GM21528 (cell line): Measurements from ENCODE around the gene MAD1L1.

Experiments
- ATAC-seq: cut with Tn5 transposase; IDR thresholded peaks from one replicate; pipeline ENCODE4 v1.9.1; 2021; ENCODE audit warnings: mild to moderate bottlenecking, moderate library complexity; ENCODE audit not compliant: unreplicated experiment, low FRiP score

MAD1L1 gene

DNA sequence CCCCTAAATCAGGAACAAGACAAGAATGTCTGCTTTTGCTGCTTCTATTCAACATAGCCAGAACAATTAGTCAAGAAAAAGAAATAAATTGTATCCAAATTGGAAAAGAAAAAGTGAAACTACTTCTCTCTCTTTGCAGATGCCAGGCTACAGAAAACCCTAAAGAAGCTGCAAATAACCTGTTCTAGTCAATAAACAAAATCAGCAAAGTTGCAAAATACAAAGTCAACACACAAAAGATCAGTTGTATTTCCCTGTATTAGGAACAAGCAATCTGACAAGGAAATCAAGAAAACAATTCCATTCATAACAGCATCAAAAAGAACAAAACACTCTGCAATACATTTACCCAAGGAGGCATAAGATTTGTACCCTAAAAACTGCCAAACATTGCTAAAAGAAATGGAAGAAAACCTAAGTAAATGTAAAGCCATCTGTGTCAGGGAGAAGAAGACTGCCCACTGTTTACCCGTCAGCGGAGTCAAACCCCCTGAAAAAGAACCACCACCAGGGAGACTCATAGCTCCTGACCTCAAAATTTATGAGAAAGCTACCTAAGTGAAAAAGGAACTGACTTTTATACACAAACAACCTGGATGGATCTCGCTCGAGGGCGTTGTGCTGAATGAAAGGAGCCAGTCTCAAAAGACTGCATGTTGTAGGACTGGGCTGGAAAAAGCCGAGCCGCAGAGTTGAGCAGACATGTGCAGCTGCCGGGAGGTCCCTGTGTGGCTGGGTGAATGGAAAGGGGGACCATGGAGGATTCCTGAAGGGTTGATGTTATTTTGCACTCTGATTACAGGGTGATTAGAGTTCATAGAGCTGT lies 263.1 kb downstream of the MAD1L1 start:
- ATAC-seq: no peak

DNA sequence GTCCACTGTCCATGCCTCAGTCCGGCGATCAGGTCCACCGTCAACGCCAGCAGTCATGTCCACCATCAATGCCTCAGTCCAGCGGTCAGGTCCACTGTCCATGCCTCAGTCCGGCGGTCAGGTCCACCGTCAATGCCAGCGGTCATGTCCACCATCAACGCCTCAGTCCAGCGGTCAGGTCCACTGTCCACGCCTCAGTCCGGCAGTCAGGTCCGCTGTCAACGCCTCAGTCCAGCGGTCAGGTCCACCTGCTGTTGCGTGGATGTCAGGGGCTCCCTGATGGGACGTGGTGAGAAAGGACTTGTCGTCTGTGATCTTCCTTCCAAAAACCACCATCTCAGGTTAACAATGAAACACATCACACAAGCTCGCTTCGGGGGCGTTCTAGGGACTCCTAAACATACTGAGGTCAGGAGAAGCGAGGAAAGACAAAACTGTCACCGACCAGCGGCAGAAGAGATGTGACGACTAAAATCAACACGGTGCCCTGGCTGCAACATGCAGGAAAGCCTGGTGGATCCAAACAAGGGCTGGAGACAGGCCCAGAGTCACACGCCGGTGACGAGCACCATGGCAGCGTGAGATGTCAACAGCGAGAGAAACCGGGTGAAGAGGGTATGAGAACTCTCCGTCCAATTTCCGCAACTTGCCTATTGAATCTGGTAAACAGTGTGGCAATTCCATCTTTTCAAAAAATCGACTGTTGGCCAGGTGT lies 264.2 kb downstream of the MAD1L1 start:
- ATAC-seq: no peak

DNA sequence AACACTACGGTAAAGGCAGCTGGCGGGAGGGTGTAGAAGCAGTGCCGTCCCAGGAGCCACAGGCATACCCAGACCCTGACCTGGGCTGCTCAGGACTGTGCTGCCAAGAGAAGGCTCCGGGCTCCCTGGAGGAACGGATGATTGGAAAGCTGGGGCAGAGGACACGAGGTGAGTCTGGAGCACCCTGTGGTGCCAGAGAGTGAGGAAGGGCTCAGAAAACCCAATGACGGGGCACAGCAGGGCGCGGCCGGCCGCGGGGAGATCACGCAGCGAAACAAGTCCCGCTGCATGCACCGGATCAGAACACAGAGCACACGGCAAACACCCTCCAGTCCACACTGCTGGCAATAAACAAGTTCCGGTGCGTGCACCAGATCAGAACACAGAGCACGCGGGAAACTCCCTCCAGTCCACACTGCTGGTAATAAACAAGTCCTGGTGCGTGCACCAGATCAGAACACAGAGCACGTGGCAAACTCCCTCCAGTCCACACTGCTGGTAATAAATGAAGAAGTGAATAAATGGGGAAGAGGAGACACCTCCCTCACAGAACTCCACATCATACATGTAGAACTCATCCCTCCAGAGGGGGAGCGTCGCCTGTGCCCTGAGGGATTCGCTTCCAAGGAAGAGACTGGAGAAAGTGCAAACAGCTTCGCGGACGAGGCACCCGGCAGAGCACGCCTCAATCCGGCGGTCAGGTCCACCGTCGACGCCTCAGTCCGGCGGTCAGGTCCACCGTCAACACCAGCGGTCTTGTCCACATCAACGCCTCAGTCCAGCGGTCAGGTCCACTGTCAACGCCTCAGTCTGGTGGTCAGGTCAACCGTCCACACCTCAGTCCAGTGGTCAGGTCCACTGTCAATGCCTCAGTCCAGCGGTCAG lies 265.0 kb downstream of the MAD1L1 start:
- no peak for ATAC-seq

DNA sequence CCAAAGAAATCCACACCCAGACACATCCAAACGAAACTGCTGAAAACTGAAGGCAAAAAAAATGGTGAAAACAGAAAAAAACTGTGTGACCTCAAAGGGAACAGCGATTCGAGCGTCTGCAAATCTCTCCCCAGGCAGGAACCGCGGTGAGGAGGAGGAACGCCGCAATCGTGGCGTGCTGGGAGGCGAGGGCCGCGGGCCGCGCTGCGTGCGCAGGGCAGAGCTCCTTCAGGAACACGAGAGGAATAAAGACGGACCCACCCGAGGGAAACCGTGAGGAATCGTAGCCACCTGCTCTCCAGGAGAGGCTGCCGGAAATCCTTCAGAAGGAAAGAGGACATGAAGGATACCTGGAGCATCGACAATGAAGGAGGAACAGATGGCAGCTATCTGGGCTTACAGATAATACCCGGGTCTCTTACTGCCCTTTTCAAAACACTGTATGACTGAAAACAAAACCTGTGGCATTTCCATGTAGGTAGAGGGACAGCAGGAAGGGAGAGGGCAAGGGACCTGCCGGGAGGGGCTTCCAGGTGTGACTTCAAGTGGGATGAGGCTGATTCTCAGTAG lies 266.0 kb downstream of the MAD1L1 start:
- ATAC-seq: no peak

DNA sequence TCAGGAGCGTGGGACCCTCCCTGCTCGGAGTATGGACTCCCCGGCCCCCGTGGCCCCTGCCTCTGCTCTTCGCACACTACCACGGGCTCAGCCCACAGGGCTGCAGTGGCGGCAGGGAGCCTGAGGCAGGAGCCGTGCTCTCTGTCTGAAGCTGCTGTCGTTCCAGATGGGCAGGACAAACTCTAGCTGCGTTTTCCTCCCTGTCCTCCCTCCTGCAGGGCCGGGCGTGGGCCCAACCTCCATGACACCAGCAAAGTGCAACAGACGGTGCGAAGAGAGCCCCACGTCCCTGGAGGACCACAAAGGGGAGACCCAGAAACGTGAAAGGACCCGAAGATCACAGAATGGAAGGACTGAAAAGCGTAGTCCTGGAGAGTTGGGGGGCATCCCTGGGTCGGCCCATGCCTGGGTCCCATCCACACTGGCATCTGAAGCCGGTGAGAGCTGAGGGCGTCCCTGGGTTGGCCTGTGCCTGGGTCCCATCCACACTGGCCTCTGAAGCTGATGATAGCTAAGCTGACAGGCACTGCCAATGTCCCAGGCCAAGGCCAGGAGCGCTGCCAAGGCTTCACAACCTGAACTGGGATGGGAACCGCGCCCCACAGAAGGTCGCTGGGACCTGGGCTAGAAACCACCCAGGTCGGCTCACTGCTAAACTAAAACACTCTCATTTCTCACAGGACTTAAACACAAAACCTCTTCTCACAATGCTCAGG lies 267.0 kb downstream of the MAD1L1 start:
- no peak for ATAC-seq

DNA sequence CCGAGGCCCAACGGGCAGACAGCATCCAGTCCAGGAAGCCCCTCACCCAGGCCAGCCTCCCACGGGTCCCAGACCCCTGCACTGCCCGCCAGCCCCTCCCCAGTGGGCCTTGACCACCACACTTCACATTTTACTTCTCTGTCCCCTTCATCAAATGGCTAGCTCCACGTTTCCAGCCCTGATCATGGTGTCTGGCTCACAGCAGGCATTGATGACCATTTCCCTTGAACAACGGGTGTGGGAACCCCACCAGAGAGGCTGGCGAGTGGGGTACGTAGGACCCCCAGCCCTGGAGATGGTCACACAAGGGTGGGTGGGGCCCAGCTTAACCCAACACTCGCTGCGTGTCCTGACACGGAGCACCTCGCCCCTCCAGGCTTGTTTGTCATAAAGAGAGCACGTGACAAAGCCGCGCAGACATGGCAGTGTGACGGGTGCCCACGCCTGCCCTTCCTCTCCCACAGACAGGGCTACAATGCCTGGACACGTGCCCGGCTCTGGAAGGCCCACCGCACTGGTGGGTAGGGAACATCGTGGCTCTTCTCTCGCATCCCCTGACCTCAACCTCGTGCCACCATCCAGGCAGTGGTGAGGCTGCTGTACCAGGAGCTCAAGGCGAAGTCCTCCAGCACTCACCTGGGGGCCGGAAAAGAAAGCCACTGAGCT lies 267.7 kb downstream of the MAD1L1 start:
- ATAC-seq: no peak

DNA sequence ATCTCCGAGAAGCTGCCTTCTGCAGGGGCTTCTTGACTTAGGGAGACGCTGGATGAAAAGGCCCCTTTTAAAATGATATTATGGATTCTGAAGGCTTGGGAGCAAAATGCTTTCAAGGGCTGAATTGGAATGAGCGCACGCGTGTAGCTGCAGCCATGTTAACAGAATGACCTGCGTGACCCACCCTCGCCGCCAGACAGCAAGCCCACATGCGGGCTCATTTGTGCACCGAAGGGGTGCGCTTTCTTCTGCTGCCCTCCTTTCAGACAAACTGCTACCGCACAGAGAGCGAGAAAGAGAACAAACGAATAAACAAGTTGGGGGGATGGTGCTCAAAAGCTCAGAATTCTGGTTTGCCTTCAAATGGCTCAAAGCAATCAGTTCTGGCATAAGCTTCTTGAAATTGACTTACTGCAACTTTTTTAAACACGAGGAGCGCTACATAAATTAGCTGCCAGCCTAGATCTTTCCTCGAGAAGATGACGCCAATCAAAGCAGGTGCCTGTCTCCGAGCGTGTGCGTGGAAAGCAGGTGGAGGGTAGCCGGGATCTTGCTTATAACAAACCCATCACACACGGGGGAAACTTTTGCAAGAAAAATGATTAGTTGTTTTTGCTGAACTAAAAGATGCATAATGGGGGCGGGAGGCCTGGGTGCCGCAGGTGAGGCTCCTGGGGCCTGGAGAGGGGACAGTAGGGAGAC lies 268.4 kb downstream of the MAD1L1 start:
- ATAC-seq: no peak

DNA sequence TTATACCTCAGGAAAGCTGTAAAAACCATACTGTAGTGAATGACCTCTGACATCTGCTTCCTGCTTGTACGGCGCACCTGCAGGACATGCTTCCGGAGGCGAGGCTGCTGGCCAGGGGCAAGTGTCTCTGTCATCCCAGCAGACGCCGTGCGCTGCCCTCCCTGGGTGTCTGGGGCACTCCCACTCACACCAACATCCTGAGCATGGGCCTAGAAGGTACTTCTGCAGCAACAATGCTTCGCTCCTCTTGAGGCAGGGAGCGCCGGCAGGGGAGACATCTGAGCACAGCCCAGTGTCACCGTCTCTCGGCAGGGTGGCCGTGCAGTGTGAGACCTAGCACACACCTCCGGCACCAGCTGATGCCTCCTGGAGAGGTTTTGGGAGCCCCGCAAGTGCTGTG lies 269.2 kb downstream of the MAD1L1 start:
- ATAC-seq: no peak

DNA sequence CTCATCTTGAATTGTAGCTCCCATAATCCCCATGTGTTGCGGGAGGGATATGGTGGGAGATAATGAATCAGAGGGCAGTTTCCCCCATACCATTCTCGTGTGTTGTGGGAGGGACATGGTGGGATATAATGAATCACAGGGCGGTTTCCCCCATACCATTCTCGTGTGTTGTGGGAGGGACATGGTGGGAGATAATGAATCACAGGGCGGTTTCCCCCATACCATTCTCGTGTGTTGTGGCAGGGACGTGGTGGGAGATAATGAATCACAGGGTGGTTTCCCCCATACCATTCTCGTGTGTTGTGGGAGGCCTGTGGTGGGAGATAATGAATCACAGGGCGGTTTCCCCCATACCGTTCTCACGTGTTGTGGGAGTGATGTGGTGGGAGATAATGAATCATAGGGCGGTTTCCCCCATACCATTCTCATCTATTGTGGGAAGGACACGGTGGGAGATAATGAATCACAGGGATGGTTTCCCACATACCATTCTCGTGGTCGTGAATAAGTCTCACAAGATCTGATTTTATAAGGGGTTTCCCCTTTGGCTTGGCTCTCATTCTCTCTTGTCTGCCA lies 271.0 kb downstream of the MAD1L1 start:
- no peak for ATAC-seq

DNA sequence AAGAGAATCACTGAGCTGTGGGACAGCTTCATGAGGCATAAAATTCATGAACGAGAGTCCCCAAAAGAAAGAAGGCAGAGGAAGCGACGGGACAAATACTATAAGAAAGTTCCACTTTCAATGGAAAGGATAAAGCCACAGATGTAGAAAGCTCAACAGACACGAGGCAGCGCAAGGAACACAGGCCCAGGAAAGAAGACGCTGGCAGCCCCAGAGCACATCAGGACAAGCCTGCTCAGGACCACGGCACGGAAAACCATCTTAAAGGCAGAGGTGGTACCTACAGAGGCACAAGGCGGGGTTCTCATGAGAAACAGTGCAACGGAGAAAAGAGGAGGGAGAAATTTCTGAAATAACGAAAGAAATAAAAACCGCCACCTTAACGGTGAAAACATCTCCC lies 273.4 kb downstream of the MAD1L1 start:
- ATAC-seq: no peak

DNA sequence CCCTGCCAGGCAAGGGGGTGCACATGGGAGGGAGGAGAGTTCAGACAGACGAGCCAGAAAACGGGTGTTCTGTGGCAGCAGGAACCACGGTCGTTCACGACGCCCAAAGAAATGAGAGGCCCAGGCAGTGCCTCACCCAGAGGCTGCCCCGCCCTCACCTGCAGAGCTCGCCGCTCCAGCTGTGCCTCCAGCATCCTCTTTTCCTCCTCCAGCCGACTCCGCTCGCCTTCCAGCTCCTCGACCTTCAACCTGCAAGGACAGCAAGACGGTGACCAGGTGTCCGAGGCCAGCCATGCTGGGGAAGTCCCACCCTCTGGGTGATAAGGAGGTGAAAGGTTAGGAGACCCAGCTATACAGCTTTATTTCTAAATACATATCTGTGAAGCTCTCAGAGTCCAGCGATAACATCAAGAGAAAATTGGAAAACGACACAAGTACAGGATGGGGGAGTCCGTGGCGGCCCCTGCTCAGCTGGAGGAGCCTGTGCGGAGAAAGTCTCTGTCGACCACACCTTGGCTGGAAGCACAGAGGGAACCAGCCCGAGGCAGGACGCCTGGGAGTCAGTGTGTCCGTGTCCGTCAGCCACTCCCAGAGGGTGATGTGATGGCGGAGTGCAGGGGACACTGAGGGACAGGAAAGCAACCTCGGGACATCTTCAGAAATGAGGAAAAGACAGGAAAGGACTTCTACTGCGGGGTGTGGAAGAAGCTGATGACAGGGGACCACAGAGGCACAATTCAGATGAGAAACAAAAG lies 275.1 kb downstream of the MAD1L1 start:
- no peak for ATAC-seq

DNA sequence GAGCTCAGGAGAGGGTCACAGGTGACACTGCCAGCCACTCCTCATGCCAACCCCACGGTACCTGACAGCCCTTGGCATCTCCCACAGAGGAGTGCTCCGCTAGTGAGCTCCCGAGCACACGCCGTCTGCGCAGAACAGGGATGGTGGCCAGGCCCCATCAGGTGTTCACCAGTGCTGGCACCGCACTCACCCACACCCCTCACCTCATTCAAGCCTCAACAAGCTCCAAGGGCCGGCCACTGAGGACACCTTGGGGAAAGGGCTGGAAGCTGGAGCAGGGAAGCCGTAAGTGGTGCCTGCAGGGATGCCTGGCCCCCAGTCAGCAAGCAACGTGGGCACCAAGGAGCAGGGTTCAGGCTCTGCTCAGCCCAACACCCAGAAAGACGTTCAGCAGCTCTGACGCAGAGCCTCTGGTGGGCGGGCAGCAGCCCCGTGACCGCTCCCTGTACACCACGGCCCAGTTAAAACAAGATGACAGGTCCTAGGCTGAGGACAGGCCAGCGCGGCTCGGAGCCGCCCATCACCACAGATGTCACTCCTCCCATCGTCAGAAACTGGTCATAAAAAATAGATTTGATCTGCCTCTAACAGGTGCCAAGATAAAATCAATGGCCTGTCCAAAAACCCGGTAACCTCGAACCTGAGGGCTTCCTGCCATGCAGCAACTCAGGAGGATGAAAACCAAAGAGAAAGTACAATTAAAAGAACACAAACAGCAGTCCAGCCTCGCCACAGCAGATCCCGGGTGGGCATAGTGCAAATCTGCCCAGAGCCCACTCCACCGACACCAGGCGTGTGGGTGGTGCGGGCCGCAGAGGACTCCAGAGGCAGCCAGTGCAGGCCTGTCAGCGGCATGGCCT lies 275.9 kb downstream of the MAD1L1 start:
- no peak for ATAC-seq

DNA sequence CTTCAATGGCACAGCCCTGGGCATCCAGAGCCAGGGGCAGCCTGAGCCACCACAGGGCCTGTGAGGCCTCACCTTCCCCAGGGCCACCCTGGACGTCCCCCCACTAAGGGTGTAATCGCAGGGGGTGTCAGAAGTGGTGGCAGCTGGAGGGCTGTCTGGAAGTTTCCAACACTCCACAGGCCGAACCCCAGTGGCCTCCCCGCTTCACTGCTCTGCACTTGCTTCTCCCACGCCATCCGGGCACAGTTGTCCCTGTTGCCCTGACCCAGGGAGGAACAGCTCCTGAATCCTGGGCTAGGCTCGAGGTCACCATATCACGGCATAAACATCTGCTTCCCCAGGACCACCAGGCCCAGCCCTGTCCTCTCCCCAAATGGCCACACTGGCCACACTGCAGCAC lies 276.6 kb downstream of the MAD1L1 start:
- no peak for ATAC-seq

DNA sequence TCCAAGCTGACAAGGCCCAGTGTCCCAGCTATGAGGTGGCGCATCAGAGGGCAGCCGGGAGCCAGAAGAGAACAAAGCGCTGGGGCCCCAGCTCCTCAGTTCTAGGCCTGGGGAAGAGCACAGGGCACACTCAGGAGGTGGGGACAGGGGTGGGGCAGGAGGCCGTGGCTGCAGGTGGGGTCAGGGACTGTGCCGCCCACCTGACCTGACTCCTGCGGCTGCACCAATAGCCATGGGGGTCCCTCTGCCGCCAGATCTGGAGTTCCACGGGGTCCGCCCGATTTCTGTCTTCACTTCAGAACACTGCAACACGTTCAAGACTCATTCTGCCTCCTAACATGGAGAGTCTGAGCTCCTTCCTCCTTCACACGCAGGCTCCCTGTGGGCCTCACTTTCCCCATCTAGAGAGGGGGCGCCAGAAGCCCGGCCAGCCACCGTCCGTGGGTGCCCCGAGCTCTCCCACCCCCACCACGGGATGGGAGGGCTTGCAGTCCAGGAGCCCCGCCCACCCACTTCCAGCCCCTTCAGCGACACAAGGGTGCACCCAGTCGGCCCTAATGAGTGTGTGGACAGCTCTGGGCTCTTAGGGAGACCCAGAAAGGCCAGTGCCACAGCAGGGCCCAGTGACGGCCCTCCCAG lies 278.3 kb downstream of the MAD1L1 start:
- no peak for ATAC-seq

DNA sequence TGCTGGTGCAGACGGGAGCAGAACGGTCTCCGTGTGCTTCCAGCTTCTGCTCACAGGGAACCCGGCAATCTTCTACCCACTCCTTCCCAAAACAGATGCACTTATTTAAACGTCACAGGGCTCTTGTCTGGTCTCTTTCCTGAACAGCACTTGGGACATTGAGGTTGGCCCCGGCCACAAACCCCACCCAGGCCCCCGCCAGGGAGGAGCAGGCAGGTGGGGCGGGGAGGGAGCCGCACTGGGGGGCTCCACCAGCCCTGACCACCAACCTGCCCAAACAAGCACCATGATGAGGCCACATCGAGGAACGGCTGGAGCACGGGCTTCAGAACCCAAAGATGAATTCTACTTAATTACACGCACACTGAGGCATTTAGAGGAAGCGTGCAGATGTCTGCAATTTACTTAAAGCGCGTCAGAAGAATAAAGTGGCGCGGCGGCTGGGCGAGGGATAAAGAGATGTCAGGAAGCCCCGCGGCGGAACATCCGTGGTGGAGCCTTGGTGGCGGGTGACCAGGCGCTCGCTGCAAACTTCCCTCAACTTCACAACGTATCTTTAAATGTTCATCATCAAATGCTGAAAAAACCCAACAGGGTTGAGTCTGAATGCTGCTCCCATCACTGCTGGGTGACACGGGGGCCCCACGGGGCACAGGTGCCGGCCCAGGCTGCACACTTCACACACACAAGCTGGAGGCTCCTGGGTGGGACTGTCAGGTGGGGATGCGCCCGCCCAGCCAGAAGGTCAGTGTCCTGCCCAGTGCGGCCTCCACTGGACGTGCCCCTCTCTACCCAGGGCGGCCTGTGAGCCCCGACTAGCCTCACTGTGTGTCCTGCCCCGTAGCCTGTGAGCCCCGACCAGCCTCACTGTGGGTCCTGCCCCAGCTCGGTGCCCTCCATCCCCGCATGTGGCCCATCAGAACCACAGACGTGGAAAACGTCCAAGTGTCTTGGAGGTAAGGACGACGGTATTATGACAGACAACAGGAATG lies 279.2 kb downstream of the MAD1L1 start:
- ATAC-seq: no peak
